Activated B cell treated with CpG ODN at 0.5 μM for 24 hours (primary cell): ENCODE measurements around the gene BTBD16. TPM values are rescaled to one million over a fixed set of nuclear protein-coding genes. Genes with fewer than 3 reads are reported as not detected.

Experiments
- ATAC-seq: fragments of 200-7000 bp; cut with Tn5 transposase; one replicate; pipeline ENCODE4 v1.10.0; 2021; ENCODE audit warnings: low read depth, mild to moderate bottlenecking, moderate library complexity
- CTCF ChIA-PET: fragments of 350-600 bp; sonication (Branson Sonifier 250); formaldehyde crosslinking; loops from one replicate; lab custom pipeline; 2021; ENCODE audit warnings: antibody characterized with exemption; lab: Charles Lee
- POLR2A ChIA-PET: fragments of 350-600 bp; sonication (Branson Sonifier 250); formaldehyde crosslinking; loops from one replicate; lab custom pipeline; 2021; ENCODE audit warnings: antibody characterized with exemption; lab: Charles Lee
- DNase-seq: peaks from one replicate; pipeline ENCODE4 v3.0.0; 2022
- H3K27ac Mint-ChIP-seq: one replicate; pipeline ENCODE4 v1.8.0; 2020; ENCODE audit warnings: mixed read lengths
- H3K27me3 Mint-ChIP-seq: one replicate; pipeline ENCODE4 v1.8.0; 2021; ENCODE audit warnings: mixed read lengths
- H3K36me3 Mint-ChIP-seq: one replicate; pipeline ENCODE4 v1.8.0; 2021; ENCODE audit warnings: low read depth, mixed read lengths
- H3K4me1 Mint-ChIP-seq: one replicate; pipeline ENCODE4 v1.8.0; 2021; ENCODE audit warnings: mixed read lengths
- H3K4me3 Mint-ChIP-seq: one replicate; pipeline ENCODE4 v1.8.0; 2020; ENCODE audit warnings: mild to moderate bottlenecking, mixed read lengths
- H3K9me3 Mint-ChIP-seq: one replicate; pipeline ENCODE4 v1.8.0; 2020; ENCODE audit warnings: mixed read lengths
- intact Hi-C: fragments of 100-400 bp; cut with micrococcal nuclease; formaldehyde crosslinking; loops from one replicate; pipeline ENCODE4 v1.15.1; 2024
- total RNA-seq: library from RNA; stranded (reverse); gene quantifications from 2 replicates; pipeline ENCODE4 v1.2.3, GENCODE V29; 2022
- TF ChIP-seq, protein P1 (sequence below): fragments of 200-600 bp; IDR thresholded peaks from one replicate; pipeline ENCODE4 v1.8.0; 2022; ENCODE audit warnings: antibody characterized with exemption, mild to moderate bottlenecking

The BTBD16 gene
- total RNA-seq, 1 donor from 2014 or later = not detected

DNA sequence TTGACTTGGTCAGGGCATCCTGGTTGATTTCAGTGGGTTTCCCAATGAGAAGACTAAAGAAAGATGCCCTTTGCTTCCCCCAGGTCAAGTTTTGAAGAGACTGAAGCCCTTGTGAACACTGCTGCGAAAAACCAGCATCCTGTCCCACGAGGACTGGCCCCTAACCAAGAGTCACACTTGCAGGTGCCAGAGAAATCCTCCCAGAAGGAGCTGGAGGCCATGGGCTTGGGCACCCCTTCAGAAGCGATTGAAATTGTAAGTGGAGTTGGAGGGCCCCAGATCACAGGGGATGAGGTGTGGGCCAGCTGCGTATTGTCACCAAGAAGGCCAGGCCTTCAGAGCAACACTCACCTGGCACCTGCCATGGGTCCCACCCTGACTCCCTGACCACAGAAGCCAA lies 43.3 kb upstream of the BTBD16 start:
- CTCF ChIA-PET = no interaction called here
- TF ChIP-seq, protein P1, sequence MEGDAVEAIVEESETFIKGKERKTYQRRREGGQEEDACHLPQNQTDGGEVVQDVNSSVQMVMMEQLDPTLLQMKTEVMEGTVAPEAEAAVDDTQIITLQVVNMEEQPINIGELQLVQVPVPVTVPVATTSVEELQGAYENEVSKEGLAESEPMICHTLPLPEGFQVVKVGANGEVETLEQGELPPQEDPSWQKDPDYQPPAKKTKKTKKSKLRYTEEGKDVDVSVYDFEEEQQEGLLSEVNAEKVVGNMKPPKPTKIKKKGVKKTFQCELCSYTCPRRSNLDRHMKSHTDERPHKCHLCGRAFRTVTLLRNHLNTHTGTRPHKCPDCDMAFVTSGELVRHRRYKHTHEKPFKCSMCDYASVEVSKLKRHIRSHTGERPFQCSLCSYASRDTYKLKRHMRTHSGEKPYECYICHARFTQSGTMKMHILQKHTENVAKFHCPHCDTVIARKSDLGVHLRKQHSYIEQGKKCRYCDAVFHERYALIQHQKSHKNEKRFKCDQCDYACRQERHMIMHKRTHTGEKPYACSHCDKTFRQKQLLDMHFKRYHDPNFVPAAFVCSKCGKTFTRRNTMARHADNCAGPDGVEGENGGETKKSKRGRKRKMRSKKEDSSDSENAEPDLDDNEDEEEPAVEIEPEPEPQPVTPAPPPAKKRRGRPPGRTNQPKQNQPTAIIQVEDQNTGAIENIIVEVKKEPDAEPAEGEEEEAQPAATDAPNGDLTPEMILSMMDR = no peak
- no peaks in the 10 kb centered on the region for H3K9me3 Mint-ChIP-seq
- intact Hi-C loops = no loop called here
- DNase-seq (no peak), ATAC-seq (no peak)
- H3K27ac Mint-ChIP-seq = no peak overlapping the region
- no peaks in the 10 kb centered on the region for H3K4me1 Mint-ChIP-seq
- no peaks in the 10 kb centered on the region for H3K36me3 Mint-ChIP-seq
- no peak overlapping the region for H3K4me3 Mint-ChIP-seq
- no peaks in the 10 kb centered on the region for H3K27me3 Mint-ChIP-seq
- POLR2A ChIA-PET = no interaction called here

DNA sequence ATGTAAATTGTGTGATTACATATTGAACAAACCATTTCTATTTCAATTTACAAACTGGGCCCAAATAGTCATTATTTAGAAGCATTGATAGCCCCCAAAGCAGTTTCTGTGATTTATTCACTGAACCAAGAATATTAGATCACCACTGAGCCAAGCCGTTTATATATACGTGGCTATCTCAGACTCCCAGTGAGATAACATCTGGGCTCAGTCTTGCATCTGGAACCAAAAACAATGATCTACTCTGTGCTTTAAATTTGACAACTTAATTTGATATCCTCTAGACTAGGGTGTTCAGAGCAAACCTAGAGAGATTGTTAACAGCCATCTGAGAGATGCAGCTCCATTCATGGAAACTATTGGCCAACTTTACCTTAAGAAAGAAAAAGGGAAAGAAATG lies 41.4 kb upstream of the BTBD16 start:
- no peaks in the 10 kb centered on the region for H3K9me3 Mint-ChIP-seq

GRCh38 chr10:122230222-122230621 lies 40.9 kb upstream of the BTBD16 start:
- Mint-ChIP-seq H3K36me3 (no peaks in the 10 kb centered on the region), H3K27me3 (no peaks in the 10 kb centered on the region), H3K4me1 (no peaks in the 10 kb centered on the region), H3K9me3 (no peaks in the 10 kb centered on the region), H3K27ac (no peak overlapping the region), H3K4me3 (no peak overlapping the region)
- ATAC-seq (no peak), DNase-seq (no peak)
- ChIA-PET CTCF (no interaction called here), POLR2A (no interaction called here)
- intact Hi-C loops = no loop called here
- TF ChIP-seq, protein P1 = no peak

More for the DNA sequence above, 41.4 kb upstream of the BTBD16 start:
- POLR2A ChIA-PET = no interaction called here
- H3K4me3 Mint-ChIP-seq = no peak overlapping the region
- no peaks in the 10 kb centered on the region for H3K36me3 Mint-ChIP-seq
- DNase-seq = no peak
- H3K27me3 Mint-ChIP-seq = no peaks in the 10 kb centered on the region
- CTCF ChIA-PET = no interaction called here
- H3K27ac Mint-ChIP-seq = no peak overlapping the region
- intact Hi-C loops = no loop called here
- no peaks in the 10 kb centered on the region for H3K4me1 Mint-ChIP-seq
- TF ChIP-seq, protein P1 = no peak
- ATAC-seq = no peak

GRCh38 chr10:122232769-122233168 lies 38.3 kb upstream of the BTBD16 start:
- no peaks in the 10 kb centered on the region for H3K27me3 Mint-ChIP-seq

DNA sequence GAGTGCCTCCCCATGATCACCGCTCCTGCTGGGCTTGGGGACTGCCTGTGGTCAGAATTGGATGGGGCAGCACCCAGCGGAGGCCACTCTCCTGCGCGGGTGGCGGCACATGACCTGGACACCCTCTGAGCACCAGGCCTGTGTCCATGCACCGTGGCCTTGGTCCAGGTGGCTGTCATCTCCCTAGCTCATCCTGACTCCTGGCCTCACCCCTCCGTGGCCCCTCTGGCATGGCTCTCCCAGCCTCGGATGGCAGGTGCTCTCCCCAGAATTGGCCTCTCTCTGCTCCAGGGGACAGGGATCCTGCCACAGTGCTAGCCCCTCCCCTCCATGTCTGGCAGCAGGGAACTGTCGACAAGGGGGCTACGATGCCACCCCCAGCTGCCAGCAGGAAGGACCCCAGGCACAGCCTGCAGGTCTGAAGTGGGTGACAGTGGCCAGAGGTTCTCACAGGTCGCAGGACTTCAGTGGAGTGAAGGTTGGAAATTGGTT lies 37.2 kb upstream of the BTBD16 start:
- H3K4me1 Mint-ChIP-seq = no peaks in the 10 kb centered on the region
- H3K36me3 Mint-ChIP-seq = no peaks in the 10 kb centered on the region
- intact Hi-C loops = no loop called here
- no peaks in the 10 kb centered on the region for H3K9me3 Mint-ChIP-seq
- no peak for DNase-seq
- ChIA-PET CTCF (no interaction called here), POLR2A (no interaction called here)
- TF ChIP-seq, protein P1 = no peak
- H3K27me3 Mint-ChIP-seq = no peaks in the 10 kb centered on the region
- H3K27ac Mint-ChIP-seq = no peak overlapping the region
- no peak for ATAC-seq
- no peak overlapping the region for H3K4me3 Mint-ChIP-seq

More at GRCh38 chr10:122232769-122233168, 38.3 kb upstream of the BTBD16 start:
- ChIA-PET POLR2A (no interaction called here), CTCF (no interaction called here)
- Mint-ChIP-seq H3K4me3 (no peak overlapping the region), H3K4me1 (no peaks in the 10 kb centered on the region), H3K36me3 (no peaks in the 10 kb centered on the region), H3K9me3 (no peaks in the 10 kb centered on the region), H3K27ac (no peak overlapping the region)
- DNase-seq (no peak), ATAC-seq (no peak)
- TF ChIP-seq, protein P1 = no peak
- intact Hi-C loops = no loop called here
